D721Med (cell line): ENCODE data around the gene TJAP1.
"Not testable (repeated sequence)": the region's sequence is repeated elsewhere in the genome, so short reads cannot be mapped to it uniquely, and the experiment has no call there.

Experiments used
- DNase-seq: peaks from one replicate; pipeline ENCODE4 v3.0.0; 2011; ENCODE audit warnings: low spot score; ENCODE audit not compliant: insufficient read length
- FAIRE-seq: peaks from 2 replicates; lab custom pipeline; 2011; peaks lifted over from hg19 to GRCh38; lab: Jason Lieb, UNC
- TF ChIP-seq, protein P1 (sequence below): IDR thresholded peaks from 2 replicates; pipeline ENCODE4 v1.5.1; 2012; ENCODE audit warnings: mild to moderate bottlenecking, control low read depth; ENCODE audit not compliant: insufficient read depth; ENCODE audit errors: missing control alignments

Gene TJAP1

DNA sequence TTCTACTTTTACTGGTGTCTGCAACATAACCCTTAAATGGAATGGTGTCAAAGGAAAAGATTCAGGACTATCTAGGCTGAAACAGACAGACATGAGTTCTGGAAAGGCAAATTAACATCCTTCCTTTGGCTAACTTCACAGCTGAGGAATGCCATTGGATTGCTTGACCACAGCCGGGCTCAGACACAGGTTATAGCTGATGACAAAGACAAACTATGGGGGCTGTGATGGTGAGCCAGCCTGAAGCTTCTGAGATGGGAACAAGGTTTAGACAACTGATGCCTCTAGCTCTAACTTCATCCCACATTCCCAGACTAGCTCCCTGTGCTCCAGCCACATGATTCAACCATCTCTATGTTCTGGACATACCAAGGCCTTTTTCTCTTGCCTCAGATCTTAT, 54.8 kb downstream of the TJAP1 start:
- DNase-seq, result no peak
- TF ChIP-seq, protein P1, sequence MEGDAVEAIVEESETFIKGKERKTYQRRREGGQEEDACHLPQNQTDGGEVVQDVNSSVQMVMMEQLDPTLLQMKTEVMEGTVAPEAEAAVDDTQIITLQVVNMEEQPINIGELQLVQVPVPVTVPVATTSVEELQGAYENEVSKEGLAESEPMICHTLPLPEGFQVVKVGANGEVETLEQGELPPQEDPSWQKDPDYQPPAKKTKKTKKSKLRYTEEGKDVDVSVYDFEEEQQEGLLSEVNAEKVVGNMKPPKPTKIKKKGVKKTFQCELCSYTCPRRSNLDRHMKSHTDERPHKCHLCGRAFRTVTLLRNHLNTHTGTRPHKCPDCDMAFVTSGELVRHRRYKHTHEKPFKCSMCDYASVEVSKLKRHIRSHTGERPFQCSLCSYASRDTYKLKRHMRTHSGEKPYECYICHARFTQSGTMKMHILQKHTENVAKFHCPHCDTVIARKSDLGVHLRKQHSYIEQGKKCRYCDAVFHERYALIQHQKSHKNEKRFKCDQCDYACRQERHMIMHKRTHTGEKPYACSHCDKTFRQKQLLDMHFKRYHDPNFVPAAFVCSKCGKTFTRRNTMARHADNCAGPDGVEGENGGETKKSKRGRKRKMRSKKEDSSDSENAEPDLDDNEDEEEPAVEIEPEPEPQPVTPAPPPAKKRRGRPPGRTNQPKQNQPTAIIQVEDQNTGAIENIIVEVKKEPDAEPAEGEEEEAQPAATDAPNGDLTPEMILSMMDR, result no peak
- FAIRE-seq, result no peak

DNA sequence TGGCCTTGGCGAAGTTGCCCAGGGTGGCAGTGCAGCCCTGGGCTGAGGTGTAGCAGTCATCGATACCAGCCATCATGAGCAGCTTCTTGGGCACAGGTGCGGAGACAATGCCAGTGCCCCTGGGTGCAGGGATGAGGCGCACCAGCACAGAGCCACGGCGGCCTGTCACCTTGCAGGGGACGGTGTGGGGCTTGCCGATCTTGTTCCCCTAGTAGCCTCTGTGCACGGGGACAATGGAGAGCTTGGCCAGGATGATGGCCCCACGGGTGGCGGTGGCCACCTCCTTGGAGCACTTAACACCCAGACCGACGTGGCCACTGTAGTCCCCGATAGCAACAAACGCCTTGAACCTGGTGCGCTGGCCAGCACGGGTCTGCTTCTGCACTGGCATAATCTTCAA, 61.6 kb downstream of the TJAP1 start:
- not testable (repeated sequence) for FAIRE-seq, DNase-seq

DNA sequence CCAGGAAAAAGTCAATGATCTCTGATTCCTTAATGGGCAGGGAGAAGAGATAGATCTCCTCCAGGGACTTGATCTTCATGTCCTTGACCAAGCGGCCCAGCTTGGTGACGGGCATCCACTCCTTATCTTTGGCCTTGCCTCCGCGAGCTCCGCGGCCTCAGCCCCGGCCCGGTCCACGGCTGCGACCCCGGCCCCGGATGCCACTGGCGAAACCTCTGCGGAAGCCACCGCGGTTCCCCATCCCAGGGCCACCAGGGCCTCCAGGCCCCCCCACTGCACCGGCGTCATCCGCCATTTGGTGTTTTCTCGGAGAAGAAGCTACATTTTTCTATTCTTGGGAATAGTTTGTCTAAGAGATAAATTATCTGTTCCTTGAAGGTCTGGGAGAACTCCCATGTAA, 62.0 kb downstream of the TJAP1 start:
- DNase-seq, FAIRE-seq: not testable (repeated sequence)

DNA sequence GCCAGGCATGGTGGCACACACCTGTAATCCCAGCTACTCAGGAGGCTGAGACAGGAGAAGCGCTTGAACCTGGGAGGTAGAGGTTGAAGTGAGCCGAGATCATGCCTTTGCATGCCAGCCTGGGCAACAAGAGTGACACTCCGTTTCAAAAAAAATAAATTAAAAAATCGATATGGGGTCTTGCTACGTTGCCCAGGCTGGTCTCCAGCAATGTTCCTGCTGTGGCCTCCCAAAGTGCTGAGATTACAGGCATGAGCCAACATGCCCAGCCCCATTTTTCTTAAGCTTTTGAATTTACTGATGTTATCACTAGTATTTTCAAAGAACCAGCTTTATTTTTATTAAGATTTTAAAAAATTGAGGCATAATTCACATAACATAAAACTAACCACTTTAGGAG, 63.1 kb downstream of the TJAP1 start:
- DNase-seq (no peak), FAIRE-seq (no peak)
- TF ChIP-seq, protein P1, result no peak

DNA sequence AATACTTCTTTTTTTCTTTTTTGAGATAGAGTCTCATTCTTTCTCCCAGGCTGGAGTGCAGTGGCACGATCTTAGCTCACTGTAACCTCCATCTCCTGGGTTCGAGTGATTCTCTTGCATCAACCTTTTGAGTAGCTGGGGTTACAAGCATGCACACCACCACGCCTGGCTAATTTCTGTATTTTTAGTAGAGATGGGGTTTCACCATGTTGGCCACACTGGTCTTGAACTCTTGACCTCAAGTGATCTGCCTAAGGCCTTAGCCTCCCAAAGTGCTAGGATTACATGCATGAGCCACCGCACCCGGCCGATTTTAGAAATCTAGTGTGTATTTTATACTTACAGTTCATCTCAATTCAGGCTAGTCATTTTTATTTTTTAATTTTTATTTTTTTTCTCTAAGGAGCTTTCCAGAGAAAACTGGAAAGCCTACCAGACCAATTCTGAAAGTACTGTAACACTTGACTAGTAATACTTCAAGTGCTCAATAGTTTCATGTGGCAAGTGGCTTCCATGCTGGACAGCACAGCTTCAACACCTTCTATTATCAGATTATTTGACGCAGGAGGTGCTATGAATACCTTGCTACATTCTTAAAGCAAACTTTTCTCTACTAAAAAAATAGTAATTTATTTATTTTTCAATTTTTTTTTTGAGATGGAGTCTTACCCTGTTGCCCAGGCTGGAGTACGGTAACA, 64.6 kb downstream of the TJAP1 start:
- TF ChIP-seq, protein P1, result no peak
- DNase-seq, result no peak
- FAIRE-seq, result no peak

DNA sequence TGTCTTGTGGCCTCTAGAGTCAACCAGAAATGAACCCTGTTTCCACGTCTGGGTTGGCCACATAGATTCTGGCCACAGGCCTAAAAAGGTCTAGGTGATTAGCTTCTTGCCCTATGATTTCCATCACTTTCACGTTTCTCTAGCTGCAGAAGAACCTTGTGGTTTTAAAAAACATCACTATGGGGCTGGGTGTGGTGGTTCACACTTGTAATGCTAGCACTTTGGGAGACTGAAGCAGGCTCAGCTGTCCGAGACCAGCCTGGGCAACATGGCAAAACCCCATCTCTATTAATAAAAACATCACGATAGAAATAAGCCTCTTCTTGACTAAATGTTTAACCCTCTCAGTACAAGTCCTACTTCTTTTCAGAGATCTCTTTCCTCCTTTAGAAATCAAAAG, 67.1 kb downstream of the TJAP1 start:
- DNase-seq (no peak), FAIRE-seq (no peak)
- TF ChIP-seq, protein P1, result no peak

DNA sequence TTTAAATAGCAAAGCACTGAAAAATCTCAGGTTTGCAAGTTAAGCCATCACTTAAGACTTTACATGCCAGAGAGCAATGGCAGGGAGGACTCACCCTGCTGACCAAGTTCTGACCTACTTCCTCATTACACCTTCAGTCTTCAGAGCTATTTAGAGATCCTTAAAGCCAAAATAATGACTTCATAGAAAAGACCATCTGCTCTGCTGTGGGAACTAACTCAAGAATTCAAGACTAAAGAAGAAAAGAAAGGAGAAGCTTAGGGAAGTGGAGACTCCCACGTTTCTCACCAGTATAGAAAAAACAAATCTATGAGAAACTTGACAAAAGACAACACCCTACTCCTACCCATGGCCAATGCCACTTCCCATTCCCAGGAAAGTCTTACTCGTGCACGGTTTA, 69.9 kb downstream of the TJAP1 start:
- FAIRE-seq, result no peak

More for the DNA sequence above, 69.9 kb downstream of the TJAP1 start:
- TF ChIP-seq, protein P1, result no peak
- no peak for DNase-seq
